Measurements from ENCODE around the gene OR5AR1.

Gene OR5AR1

GRCh38 chr11:56705784-56706396, 42.4 kb downstream of the OR5AR1 start:
- CTCF ChIA-PET: no interaction called here
- peaks cover 13% of the 10 kb centered on the region for H3K9me3 Mint-ChIP-seq
- H3K27me3 Mint-ChIP-seq: no peaks in the 10 kb centered on the region
- H3K27ac Mint-ChIP-seq: no peak overlapping the region
- no peaks in the 10 kb centered on the region for H3K36me3 Mint-ChIP-seq
- no peak for DNase-seq
- H3K4me1 Mint-ChIP-seq: no peaks in the 10 kb centered on the region
- H3K4me3 Mint-ChIP-seq: no peak overlapping the region

DNA sequence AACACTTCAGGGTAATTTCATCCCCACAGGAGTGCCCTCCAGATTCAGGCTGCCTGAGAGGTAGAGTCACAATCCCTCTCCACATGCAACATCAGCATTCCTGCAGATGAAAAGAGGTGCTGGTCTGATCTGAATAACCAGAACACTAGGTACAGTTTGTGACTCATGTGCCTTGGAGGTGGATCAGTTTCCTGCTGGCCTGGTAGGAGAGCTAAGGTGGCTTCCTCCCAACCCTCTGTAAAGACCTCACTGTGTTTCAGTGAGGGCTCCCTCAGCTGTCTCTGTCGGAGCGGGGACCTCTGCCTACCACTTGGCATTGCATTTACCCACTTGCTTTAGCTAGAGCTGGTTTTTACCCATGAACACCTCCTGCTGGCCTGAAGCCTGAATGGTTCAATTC, 43.0 kb downstream of the OR5AR1 start:
- no peaks in the 10 kb centered on the region for H3K36me3 Mint-ChIP-seq
- CTCF ChIA-PET: no interaction called here
- H3K9me3 Mint-ChIP-seq: peaks cover 11% of the 10 kb centered on the region
- H3K4me3 Mint-ChIP-seq: no peak overlapping the region
- no peaks in the 10 kb centered on the region for H3K4me1 Mint-ChIP-seq
- no peak overlapping the region for H3K27ac Mint-ChIP-seq
- DNase-seq: no peak
- H3K27me3 Mint-ChIP-seq: no peaks in the 10 kb centered on the region

GRCh38 chr11:56714206-56714605, 50.7 kb downstream of the OR5AR1 start:
- Mint-ChIP-seq H3K36me3 (no peaks in the 10 kb centered on the region), H3K27me3 (no peaks in the 10 kb centered on the region), H3K9me3 (peaks cover 22% of the 10 kb centered on the region), H3K27ac (no peak overlapping the region), H3K4me3 (no peak overlapping the region), H3K4me1 (no peaks in the 10 kb centered on the region)
- DNase-seq: no peak
- CTCF ChIA-PET: no interaction called here

All from activated naive CD4-positive, alpha-beta T cell treated with anti-CD3 and anti-CD28 coated beads, Interleukin-2, amount 10 ng/mL, durations not matched to agents 7 days and 5 days (primary cell).